Right atrium auricular region (tissue), 2 donors: ENCODE data around the gene SORCS3. TPM values are rescaled to one million over a fixed set of nuclear protein-coding genes. Genes with fewer than 3 reads are reported as not detected.

Experiments
- DNase-seq: peaks from one replicate; pipeline ENCODE4 v3.0.0-alpha.2; 2019; ENCODE audit warnings: low spot score
- H3K27ac ChIP-seq, 2 donors: fragments of 200-600 bp; sonication (generic); 1 replicate in 1 of 2; 2 replicates in 1 of 2; pipeline ENCODE4 v1.5.1; 2016 to 2019
- H3K27me3 ChIP-seq, 2 donors: fragments of 200-600 bp; sonication (generic); one replicate each; pipeline versions ENCODE4 v1.5.1 to v1.6.0; 2017 to 2019
- H3K36me3 ChIP-seq: fragments of 200-600 bp; sonication (generic); one replicate; pipeline ENCODE4 v1.5.1; 2016
- H3K4me1 ChIP-seq, 2 donors: fragments of 200-600 bp; sonication (generic); one replicate each; pipeline versions ENCODE4 v1.5.1 to v1.6.0; 2017 to 2019
- H3K4me3 ChIP-seq, 2 donors: fragments of 200-600 bp; sonication (generic); 1 replicate in 1 of 2; 2 replicates in 1 of 2; pipeline ENCODE4 v1.5.1; 2017 to 2019; ENCODE audit warnings: mild to moderate bottlenecking in 1 of 2, moderate library complexity in 1 of 2
- H3K9me3 ChIP-seq, 2 donors: fragments of 200-600 bp; sonication (generic); one replicate each; pipeline ENCODE4 v1.5.1; 2019
- CTCF ChIP-seq, 2 donors: fragments of 200-600 bp; sonication (generic); IDR thresholded peaks; one replicate each; pipeline ENCODE4 v1.5.1; 2019; ENCODE audit warnings: antibody characterized with exemption in 2 of 2
- total RNA-seq, 2 donors: library from RNA; depleted of rRNA; stranded (reverse); fragments of >200 nt; gene quantifications; one replicate each; pipeline ENCODE4 v1.1.0, GENCODE V29; 2016

SORCS3 gene
- total RNA-seq, 2 donors from 2014 or later, result 0.07 TPM; not detected in 1

GRCh38 chr10:105161149-105161548, 520.1 kb downstream of the SORCS3 start:
- no peak for TF ChIP-seq CTCF (IDR thresholded peaks at IDR 0.05)
- H3K27me3 ChIP-seq, result no peaks in the 10 kb centered on the region
- H3K9me3 ChIP-seq, result no peaks in the 10 kb centered on the region
- H3K4me3 ChIP-seq, result no peak overlapping the region
- H3K27ac ChIP-seq, result no peak overlapping the region
- DNase-seq, result no peak
- H3K36me3 ChIP-seq, result no peaks in the 10 kb centered on the region
- no peaks in the 10 kb centered on the region for H3K4me1 ChIP-seq

GRCh38 chr10:105161767-105162166, 520.7 kb downstream of the SORCS3 start:
- Histone ChIP-seq H3K4me1 (no peaks in the 10 kb centered on the region), H3K36me3 (no peaks in the 10 kb centered on the region), H3K9me3 (no peaks in the 10 kb centered on the region), H3K4me3 (no peak overlapping the region), H3K27ac (no peak overlapping the region), H3K27me3 (no peaks in the 10 kb centered on the region)
- TF ChIP-seq CTCF (IDR thresholded peaks at IDR 0.05), result no peak
- DNase-seq, result no peak

- no peak for DNase-seq
- TF ChIP-seq CTCF (IDR thresholded peaks at IDR 0.05), result no peak
- no peaks in the 10 kb centered on the region for H3K4me1 ChIP-seq
- H3K27me3 ChIP-seq, result no peaks in the 10 kb centered on the region
- H3K4me3 ChIP-seq, result no peak overlapping the region
- no peaks in the 10 kb centered on the region for H3K36me3 ChIP-seq
- H3K9me3 ChIP-seq, result no peaks in the 10 kb centered on the region
- H3K27ac ChIP-seq, result no peak overlapping the region
Observed at GRCh38 chr10:105170521-105170920, 529.4 kb downstream of the SORCS3 start.

- no peak for TF ChIP-seq CTCF (IDR thresholded peaks at IDR 0.05)
- Histone ChIP-seq H3K36me3 (no peaks in the 10 kb centered on the region), H3K4me1 (no peaks in the 10 kb centered on the region), H3K9me3 (no peaks in the 10 kb centered on the region), H3K27me3 (no peaks in the 10 kb centered on the region), H3K27ac (no peak overlapping the region), H3K4me3 (no peak overlapping the region)
- no peak for DNase-seq
Observed at GRCh38 chr10:105171945-105172344, 530.9 kb downstream of the SORCS3 start.

GRCh38 chr10:105181626-105182025, 540.5 kb downstream of the SORCS3 start:
- no peak overlapping the region for H3K4me3 ChIP-seq
- no peaks in the 10 kb centered on the region for H3K36me3 ChIP-seq
- H3K27ac ChIP-seq, result no peak overlapping the region
- TF ChIP-seq CTCF (IDR thresholded peaks at IDR 0.05), result no peak
- no peaks in the 10 kb centered on the region for H3K27me3 ChIP-seq
- DNase-seq, result no peak
- no peaks in the 10 kb centered on the region for H3K9me3 ChIP-seq
- H3K4me1 ChIP-seq, result no peaks in the 10 kb centered on the region

- Histone ChIP-seq H3K9me3 (no peaks in the 10 kb centered on the region), H3K36me3 (no peaks in the 10 kb centered on the region), H3K27ac (no peak overlapping the region), H3K4me3 (no peak overlapping the region), H3K4me1 (no peaks in the 10 kb centered on the region), H3K27me3 (no peaks in the 10 kb centered on the region)
- DNase-seq, result no peak
- no peak for TF ChIP-seq CTCF (IDR thresholded peaks at IDR 0.05)
Observed at GRCh38 chr10:105183536-105183935, 542.4 kb downstream of the SORCS3 start.
